Right renal pelvis (tissue), 4 donors: ENCODE measurements around the gene ZDHHC7. TPM values are rescaled to one million over a fixed set of nuclear protein-coding genes. Genes with fewer than 3 reads are reported as not detected.

Experiments used
- DNase-seq, 4 donors: peaks; one replicate each; pipeline ENCODE4 v3.0.0-alpha.2; 2013; ENCODE audit warnings: low read depth in 4 of 4, low spot score in 3 of 4, missing footprints in 1 of 4
- polyA plus RNA-seq, 4 donors: library from polyadenylated mRNA; unstranded; fragments of 120-200 nt; gene quantifications; one replicate each; pipeline ENCODE4 v1.2.1, GENCODE V29; 2013; ENCODE audit not compliant: insufficient read length in 4 of 4

ZDHHC7 gene
- polyA plus RNA-seq, 4 donors, result 54.5 to 60.8 (median 59.8) TPM

DNA sequence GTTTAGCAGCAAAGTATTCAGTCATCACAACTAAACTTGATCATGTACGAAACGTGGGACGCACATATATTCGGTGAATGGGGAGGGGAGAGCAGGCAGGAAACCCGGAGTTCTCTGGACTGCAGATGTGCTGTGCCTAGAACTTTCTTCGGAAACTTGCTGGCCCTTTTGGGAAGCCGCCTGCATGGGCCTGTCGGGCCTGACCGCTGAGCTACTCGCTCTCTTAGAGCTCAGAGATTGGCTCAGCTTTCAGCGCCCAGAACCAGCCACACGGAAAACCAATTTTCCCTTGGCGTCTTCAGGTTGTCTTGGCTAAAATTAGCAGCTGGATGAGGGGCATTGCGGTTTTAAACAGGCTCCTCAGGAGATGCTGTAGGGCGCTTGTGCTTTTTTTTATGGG is 38.1 kb downstream of the ZDHHC7 start:
- DNase-seq, result no peak

DNA sequence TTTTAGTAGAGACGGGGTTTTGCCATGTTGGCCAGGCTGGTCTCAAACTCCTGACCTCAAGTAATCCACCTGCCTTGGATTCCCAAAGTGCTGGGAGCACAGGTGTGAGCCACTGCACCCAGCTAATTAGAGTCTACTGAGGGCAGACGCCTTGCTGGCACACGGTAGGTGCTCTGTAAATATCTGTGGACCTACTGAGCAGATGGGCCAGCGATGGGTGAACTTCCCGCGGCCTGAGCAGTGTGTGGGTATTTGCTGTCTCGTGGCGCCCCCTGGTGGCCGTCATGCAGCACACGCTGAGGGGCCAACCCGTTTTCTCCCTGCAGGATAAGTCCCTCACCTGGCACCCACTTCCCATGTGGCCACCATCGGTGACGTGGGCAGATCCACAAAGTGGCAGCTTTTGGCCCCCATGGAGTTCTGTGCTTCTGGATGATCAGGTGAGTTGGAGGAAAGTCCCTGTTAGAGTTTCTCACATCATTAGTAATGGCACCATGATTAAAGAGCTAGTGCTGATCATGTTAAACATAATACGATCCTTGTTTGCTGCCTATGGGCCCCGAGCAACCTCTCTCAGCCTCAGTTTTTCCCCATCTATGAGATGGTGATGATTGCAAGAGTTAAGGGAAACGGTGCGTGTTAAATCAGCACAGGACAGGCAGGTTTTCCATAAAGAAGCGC is 40.7 kb downstream of the ZDHHC7 start:
- DNase-seq, result peak in 3 of 4 donors; percentile 49 to 63 (median 58)

DNA sequence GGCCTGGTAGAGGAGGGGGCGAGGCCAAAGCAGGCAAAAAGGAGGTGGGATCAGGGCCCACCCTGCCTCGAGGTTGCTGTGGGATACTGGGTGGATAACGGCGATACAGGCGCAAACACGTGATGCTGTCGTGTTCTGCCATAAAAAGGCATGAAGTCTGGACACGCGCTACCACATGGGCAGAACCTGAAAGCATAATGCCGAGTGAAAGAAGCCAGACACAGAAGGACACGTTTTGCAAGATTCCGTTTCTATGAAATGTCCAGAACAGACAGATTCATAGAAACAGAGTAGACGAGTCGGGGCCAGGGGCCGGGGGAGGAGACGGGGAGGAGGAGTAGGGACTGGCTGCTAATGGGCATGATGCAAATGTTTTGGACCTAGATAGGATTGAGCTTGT is 43.5 kb downstream of the ZDHHC7 start:
- no peak for DNase-seq

DNA sequence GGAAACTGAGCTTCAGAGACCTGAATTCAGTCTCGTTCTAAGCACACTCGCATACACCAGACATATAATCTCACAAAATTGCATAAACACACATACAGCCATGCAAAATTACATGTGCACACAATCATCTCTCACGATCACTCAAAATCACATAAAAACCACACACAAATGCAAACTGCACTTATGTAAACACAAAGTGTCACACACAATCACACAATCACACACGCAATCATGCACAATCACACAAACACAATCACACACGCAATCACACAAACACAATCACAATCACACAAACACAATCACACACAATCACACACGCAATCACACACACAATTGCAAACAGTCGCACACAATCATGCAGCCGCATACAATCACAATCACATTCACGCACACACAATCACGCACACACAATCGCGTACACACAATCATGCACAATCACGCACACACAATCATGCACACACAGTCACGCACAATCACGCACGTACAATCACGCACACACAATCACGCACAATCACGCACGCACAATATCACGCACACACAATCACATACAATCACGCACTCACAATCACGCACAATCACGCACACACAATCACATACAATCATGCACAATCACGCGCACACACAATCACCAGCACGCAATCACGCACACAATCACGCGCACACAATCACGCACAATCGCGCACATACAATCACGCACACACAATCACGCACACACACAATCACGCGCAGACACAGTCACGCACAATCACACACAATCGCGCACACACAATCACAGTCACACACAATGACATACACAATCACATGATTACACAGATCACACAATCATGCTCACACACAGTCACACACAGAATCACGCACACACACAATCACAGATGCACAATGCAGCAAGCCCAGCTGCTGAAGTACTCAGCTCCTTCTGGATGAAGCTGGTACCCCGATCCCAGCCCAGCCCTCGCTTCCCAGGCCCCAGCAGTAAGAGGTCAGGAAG is 45.6 kb downstream of the ZDHHC7 start:
- no peak for DNase-seq

DNA sequence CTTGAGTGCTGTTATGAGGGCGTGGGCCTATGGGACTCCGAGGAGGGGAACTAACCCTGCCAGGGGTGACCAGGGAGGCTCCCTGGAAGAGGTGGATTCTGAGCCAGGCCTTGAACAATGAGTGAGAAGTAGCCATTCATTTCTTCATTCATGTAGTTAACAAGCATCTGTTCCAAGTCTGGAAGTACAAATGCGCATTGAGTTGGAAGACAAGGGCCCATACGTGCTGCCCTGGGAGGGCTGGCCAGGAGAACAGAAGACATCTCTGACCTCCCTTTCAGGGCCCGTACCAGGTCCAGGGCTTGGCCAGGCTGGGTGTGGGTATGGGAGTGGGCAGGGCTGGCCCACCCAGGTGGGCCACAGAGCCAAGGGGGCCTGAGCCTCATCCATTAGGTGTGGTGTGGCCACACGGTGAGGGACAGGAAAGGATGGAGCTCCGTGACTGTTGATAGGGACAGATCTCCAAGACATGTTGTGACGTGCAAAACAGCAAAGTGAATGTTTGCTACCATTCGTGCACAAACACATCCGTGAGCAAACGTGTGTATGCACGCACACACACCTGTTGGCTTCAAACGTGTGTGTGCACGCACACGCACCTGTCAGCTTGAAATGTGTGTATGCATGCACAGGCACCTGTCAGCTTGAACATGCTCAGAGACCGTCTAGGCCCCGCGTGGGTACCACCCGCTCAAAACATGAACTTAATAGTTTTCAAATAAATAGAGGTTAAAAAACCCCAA is 46.8 kb downstream of the ZDHHC7 start:
- DNase-seq, result no peak

DNA sequence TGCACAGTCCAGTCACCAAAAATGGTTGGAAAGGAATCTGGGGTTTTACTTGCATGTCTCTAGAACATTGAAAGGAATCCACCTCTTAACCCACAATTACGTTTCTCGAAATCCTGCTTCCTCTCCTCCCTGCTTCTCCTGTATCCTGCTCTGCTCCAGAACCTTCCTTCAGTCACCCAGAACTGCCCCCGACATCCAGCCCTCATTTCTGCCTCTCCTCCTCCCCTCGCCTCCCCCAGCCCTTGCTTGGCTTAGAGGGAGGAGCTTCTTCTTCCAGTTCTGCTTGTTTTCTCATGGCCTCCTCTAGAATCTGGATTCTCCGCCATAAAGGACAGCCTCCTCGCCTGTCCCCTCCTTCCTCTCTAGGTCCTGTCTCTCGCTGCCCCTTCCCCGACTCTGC is 48.3 kb downstream of the ZDHHC7 start:
- no peak for DNase-seq

DNA sequence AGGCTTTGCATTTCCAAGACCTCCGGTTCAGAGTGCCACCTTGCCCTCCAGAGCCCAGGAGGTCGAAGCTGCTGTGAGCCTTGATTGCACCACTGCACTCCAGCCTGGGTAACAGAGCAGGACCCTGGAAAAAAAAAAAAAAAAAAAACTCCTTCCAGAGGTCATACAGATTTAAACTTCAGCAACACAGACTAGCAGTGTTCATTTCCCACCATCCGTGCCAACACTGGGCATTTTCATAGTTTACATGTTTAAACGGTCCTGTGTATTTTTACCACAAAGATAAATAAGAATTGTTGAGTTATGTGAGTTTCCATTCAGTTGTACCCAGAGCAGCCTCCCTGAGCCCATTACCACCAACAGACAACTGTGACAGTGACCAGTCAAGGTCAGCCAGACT is 50.4 kb downstream of the ZDHHC7 start:
- DNase-seq, result no peak

DNA sequence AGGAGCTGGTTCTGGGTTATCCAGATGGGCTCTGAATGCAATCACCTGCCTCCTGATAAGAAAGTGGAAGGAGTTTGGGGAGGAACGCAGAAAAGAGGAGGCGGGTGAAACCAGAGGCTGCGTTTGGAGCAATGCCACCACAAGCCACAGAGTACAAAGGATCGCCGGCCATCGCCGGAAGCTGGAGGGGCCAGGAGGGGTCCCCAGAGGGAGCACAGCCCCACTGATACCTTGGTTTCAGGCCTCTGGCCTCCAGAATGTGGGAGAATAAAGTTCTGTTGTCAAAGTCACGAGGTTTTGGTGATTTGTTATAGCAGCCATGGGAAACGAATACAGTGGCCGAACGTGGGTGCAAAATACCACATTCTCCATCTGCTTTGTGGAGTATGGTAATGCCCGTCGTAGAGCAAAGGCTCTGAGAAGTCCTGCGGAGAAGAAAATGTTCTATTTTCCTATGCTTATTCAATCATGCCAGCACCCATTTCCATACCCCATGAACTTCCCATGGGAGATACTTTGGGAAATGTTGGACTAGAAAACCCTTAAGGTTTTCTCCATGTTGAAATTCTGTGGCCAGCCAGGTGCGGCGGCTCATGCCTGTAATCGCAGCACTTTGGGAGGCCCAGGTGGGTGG is 51.4 kb downstream of the ZDHHC7 start:
- DNase-seq, result no peak

DNA sequence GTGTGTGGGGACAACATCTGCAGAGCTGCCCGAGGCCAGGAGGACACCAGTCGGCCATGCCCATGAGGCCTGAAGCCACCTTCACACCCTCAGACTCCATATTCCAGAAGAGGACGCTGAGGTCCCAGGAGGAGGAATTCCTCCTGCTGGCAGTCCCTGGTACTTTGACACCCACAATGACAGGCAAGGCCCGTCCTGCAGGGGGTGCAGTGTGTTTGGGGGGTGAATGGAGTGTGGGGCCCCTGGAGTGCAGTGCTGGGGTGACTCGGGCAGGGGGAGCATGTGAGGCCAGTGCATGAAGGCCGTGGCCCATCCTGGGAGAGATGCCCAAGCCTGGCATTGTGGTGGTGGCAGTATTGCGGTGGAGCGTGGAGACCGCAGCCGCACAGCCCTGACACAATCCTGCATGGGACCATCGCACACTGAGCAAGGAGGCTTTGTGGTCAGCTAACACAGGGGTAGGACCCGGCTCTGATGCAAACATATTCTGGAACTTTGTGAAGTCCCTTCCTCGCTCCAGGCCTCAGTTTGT is 52.2 kb downstream of the ZDHHC7 start:
- DNase-seq, result no peak

DNA sequence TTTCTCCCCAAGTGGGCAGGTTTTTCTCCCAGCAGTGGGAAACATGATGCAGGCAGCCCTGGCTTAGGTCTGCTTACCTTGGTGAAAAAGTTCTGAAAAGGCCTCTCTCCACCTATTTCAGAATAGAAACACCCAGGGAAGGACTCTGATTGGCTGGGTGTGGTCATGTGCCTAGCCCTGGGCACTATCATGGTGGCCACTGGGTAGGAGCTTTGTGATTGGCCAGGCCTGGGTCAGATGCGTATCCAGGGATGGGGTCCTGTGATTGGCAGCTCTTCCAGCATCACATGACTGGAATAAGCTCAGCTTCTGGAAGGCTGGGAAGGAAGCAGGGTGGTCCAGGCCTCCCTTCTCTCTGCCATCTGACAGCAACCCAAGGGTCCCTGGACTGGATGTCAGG is 53.5 kb downstream of the ZDHHC7 start:
- no peak for DNase-seq

DNA sequence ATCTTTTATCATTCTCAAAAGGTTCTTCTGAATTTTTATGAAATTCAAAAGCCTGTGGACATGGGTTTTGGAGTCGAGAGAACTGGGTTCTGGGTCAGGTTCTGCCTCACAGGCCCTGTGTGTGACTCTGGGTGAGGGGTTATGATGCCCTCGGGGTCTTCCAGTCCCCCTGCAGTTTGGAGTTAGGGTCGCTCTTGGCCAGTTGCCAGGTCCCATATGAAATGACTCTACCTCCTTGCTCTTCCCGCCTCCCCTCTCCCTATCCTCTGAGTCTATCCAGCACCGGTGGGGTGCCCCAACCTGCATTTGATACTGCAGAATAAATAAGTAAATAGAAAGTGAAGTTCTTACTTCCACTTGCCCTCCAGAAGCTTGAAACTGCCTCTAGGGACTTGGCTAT is 54.1 kb downstream of the ZDHHC7 start:
- no peak for DNase-seq

DNA sequence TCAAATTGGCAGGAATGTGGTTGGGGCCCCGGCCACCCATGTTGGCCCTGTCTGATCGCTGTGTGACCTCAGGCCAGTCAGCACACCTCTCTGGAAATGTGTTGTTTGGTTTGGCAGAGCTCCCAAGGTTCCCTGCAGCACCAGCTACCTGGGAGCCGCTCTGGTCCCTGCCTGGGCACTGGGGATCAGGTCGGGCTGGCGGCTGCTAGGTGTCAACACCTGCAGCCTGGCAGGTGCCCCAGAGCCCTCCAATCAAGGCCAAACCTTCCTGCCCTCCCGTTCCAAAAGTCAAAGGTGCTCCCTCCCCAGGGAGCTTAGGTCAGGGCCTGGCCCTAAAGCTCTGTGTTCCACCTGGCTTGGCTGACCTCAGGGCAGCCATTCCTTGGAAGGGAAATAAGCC is 55.9 kb downstream of the ZDHHC7 start:
- no peak for DNase-seq

DNA sequence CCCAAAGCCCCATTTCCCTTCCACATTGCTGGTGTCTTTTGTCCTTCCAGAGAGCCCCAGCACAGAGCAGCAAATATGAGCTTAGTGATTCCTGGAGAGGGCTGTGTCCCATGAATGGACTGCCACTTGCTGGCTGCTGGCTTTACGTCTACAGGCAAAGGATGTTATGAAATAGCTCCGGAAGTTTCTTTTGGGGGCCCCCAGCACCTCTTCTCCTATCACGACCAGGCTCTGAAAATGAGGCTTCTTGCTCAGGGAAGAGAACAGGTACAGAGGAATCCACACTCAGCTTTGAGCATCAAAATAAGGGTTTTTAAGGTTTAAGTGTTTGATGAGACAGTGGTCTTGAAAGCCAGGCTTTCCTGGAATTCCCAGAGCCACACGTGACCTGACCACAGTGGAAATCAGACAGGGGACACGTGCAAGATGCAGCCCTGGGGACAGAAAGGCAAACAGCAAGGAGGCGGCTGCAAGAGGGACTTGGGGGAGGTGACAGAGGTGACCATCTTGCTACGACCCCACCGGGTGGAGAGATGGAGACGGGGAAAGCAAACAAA is 58.1 kb downstream of the ZDHHC7 start:
- no peak for DNase-seq

DNA sequence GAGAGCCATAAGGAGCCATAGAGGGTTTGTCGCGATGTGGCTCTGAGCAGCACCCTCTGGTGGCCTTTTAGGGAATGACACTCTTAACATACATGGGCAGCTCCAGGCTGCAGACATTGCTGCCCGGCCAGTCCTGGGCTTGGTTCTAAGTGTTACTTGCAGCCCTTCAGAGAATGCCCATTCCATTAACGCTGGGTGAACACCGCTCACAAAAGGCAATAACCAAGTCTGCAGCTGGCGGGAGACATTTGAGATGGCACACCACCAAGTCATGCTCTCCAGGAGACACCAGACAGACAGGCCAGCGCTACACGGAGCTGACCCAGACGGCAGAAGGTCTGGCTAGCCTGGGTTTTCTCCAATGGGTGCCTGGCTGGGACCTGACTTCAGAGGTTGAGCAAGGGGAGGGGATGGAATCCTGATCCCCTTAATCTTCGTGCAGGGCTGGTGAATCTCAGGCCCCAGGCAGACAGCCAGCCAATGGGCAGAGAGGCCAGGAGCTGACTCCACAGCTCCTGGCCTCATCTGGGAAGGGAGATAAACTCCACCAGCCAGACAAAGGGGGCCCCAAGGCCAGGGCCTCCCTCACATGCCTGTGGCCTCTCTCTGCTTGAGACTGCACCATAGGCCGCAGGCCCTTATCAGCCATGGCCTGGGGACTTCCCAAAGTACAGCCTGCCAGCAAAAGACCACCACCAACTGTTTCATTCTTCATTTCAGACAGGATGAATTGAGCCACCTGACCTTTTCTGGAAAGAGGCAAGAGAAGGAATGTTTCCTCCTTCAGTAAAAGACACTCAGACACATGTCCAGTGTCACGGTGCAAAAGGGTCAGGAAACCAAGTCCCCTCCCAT is 58.8 kb downstream of the ZDHHC7 start:
- DNase-seq, result peak in 3 of 4 donors; percentile 68 to 80 (median 73)

DNA sequence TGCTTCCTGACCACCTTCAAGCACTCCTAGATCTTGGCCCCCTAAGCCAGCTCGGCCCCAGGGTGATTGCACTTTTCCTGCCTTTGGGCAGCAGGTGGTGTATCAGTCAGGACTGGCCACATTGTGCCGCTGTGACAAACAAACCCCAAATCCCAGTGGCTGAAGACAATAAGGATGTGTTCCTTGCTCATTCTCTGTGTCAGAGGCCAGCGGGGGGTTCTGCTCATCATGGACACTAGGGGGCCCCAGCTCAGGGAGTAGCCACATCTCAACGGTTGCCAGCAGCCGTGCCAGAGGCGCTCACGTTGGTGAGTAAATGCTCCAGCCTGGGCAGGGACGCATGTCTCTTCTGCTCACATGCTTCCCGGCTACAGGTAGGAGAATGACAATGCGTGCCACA is 60.4 kb downstream of the ZDHHC7 start:
- no peak for DNase-seq

DNA sequence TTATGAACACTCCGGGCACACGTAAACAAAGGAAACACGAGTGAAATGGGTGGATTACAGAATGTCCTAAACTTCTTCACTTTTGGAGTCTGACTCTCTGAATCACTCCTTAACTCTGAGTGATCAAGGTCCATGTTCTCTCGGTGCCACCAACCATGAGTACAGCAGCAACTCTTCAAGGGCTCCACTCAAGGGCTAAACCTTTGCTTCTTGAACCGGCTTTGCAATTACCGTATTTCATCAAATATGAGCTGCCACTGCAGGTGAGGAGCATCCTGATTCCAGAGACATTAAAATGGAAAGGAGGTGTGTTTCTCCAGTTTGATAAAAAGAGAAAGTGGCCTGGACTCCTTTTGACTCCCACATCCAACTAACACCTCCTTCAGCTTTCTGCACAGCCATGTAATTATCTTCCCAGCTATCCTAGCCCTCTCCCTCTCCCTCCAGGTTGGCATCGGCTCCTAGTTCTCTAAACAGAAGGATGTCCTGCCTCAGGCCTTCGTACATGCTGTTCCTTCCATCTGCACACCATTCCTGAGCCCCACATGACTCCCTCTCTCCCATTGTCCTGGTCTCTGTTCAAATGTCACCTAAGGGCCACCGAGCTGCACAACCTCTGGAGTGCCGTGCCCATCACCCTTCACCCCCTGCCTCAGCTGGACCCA is 61.4 kb downstream of the ZDHHC7 start:
- DNase-seq, result no peak

DNA sequence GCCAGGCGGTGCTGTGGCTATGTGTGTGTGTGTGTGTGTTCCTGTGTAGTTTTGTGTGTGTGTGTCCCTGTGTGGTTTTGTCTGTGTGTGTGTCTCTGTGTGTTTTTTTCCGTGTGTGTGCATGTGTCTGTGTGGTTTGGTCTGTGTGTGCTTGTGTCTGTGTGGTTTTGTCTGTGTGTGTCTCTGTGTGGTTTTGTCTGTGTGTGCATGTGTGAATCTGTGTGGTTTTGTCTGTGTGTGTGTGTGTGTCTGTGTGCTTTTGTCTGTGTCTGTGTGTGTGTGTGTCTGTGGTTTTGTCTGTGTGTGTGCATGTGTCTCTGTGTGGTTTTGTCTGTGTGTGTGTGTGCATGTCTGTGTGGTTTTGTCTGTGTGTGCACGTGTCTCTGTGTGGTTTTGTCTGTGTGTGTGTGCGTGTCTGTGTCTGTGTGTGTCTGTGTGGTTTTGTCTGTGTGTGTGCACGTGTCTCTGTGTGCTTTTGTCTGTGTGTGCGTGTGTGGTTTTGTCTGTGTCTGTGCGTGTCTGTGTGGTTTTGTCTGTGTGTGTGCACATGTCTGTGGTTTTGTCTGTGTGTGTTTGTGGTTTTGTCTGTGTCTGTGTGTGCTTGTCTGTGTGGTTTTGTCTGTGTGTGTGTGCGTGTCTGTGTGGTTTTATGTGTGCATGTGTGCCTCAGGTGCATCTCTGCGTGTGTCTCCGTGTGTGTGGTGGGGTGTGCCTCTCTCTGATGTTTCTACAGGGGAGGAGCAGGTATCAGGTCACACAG is 62.3 kb downstream of the ZDHHC7 start:
- no peak for DNase-seq
